ENCODE results near the gene MPPE1.

MPPE1 gene

GRCh38 chr18:11851146-11851805 lies 56.8 kb downstream of the MPPE1 start, which contains the start of gene CHMP1B:
TSS of gene CHMP1B (plus strand) at chr18:11851413. CDS start at chr18:11851512, 99 bp downstream.
- Histone ChIP-seq H3K9ac (ENCODE audit: low read length) (peak within 1 kb of the TSS; percentile 82), H2AFZ (ENCODE audit: low read length) (peak within 1 kb of the TSS; percentile 82), H3K9me2 (ENCODE audit: low read depth, low read length) (no peaks in the 10 kb centered on the region), H3K9me3 (ENCODE audit: low read length) (no peaks in the 10 kb centered on the region), H4K20me1 (ENCODE audit: insufficient read depth, low read length) (no peaks in the 10 kb centered on the region), H3K4me3 (ENCODE audit: low read depth, low read length, poor library complexity, severe bottlenecking) (peak within 1 kb of the TSS; percentile 78), H3K79me2 (ENCODE audit: insufficient read depth, low read length) (peaks cover 12% of the 10 kb centered on the region), H3K36me3 (ENCODE audit: insufficient read depth, low read length) (no peaks in the 10 kb centered on the region), H3K27me3 (ENCODE audit: insufficient read depth, low read length) (no peaks in the 10 kb centered on the region), H3K4me1 (ENCODE audit: insufficient read depth, low read length, severe bottlenecking) (peaks cover 30% of the 10 kb centered on the region), H3K4me2 (ENCODE audit: low read length) (peak within 1 kb of the TSS; percentile 76), H3K27ac (ENCODE audit: low read depth, low read length, poor library complexity, severe bottlenecking) (no peak within 1 kb of the TSS), H3F3A (ENCODE audit: insufficient read depth, low read length) (no peaks in the 10 kb centered on the region)
- TF ChIP-seq EZH2 (IDR thresholded peaks at IDR 0.05; ENCODE audit: borderline replicate concordance, low read length) (no peak), CTCF (IDR thresholded peaks at IDR 0.05; ENCODE audit: low read length) (no peak)

DNA sequence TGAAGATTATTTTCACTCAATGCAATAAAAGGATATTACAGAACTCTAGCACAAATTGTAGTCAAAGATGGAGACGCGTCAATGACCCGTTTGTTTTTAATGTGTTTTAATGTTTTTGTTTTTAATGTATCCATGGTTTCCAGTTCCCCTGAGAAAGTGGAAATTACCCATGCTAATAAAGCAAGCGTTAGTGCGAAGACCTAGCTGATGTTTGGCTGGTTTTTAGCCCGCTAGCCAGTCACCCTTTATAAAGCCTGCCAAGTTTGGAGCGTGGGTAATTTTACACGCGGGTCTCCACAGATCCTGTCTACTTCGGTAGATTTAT lies 57.3 kb downstream of the MPPE1 start:
- Histone ChIP-seq H2AFZ (ENCODE audit: low read length) (peak overlapping the region; percentile 82), H3K27ac (ENCODE audit: low read depth, low read length, poor library complexity, severe bottlenecking) (no peak overlapping the region), H3K4me1 (ENCODE audit: insufficient read depth, low read length, severe bottlenecking) (peaks cover 30% of the 10 kb centered on the region), H3K4me2 (ENCODE audit: low read length) (peak overlapping the region; percentile 76), H3F3A (ENCODE audit: insufficient read depth, low read length) (no peaks in the 10 kb centered on the region), H3K36me3 (ENCODE audit: insufficient read depth, low read length) (no peaks in the 10 kb centered on the region), H3K9me2 (ENCODE audit: low read depth, low read length) (no peaks in the 10 kb centered on the region), H3K9ac (ENCODE audit: low read length) (peak overlapping the region; percentile 82), H3K9me3 (ENCODE audit: low read length) (no peaks in the 10 kb centered on the region), H3K27me3 (ENCODE audit: insufficient read depth, low read length) (no peaks in the 10 kb centered on the region), H4K20me1 (ENCODE audit: insufficient read depth, low read length) (no peaks in the 10 kb centered on the region), H3K4me3 (ENCODE audit: low read depth, low read length, poor library complexity, severe bottlenecking) (peak overlapping the region; percentile 78), H3K79me2 (ENCODE audit: insufficient read depth, low read length) (peaks cover 12% of the 10 kb centered on the region)
- TF ChIP-seq CTCF (IDR thresholded peaks at IDR 0.05; ENCODE audit: low read length), result no peak
- no peak for TF ChIP-seq EZH2 (IDR thresholded peaks at IDR 0.05; ENCODE audit: borderline replicate concordance, low read length)

DNA sequence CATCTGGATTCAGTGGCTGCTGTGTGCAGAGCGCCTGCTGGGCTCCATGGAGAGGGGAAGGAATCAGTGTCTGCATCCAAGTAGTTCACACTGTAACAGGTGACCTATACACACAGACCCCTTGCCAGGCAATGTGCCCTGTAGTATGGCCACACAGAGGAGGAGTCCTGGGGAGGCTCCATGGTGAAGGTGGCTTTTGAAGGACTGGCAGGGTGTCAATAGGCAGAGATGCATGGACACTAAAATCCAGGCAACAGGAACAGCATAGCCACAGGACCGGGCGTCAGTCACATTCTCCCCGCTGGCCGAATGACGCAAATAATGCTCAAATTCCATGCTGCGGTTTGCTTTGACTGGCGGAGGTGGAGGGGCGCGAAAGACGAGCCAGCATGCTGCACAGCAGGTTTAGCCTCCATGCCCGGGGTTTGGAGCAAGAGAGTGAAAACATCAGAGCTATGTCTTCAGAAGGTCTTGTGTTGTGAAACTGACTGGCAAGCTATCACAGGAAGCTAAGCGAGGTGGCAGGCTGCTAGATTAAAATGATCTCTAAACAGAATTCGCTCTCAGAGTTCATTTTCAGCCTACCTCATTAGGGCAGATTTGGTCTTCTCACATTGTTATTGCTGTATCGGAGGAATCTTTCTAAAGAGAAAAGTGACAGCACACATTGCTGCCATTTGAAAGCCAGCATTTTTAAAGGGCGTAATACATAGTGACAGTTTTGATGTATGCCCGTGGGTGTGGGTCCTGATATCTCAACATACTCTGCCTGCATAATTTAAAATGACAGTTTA lies 58.1 kb downstream of the MPPE1 start:
- no peak for TF ChIP-seq CTCF (IDR thresholded peaks at IDR 0.05; ENCODE audit: low read length)
- TF ChIP-seq EZH2 (IDR thresholded peaks at IDR 0.05; ENCODE audit: borderline replicate concordance, low read length), result no peak
- Histone ChIP-seq H4K20me1 (ENCODE audit: insufficient read depth, low read length) (no peaks in the 10 kb centered on the region), H3K9ac (ENCODE audit: low read length) (peak overlapping the region; percentile 82), H2AFZ (ENCODE audit: low read length) (peak overlapping the region; percentile 82), H3K36me3 (ENCODE audit: insufficient read depth, low read length) (no peaks in the 10 kb centered on the region), H3K4me1 (ENCODE audit: insufficient read depth, low read length, severe bottlenecking) (peaks cover 30% of the 10 kb centered on the region), H3F3A (ENCODE audit: insufficient read depth, low read length) (no peaks in the 10 kb centered on the region), H3K9me2 (ENCODE audit: low read depth, low read length) (no peaks in the 10 kb centered on the region), H3K4me2 (ENCODE audit: low read length) (peak overlapping the region; percentile 76), H3K27me3 (ENCODE audit: insufficient read depth, low read length) (no peaks in the 10 kb centered on the region), H3K4me3 (ENCODE audit: low read depth, low read length, poor library complexity, severe bottlenecking) (peak overlapping the region; percentile 78), H3K79me2 (ENCODE audit: insufficient read depth, low read length) (peaks cover 12% of the 10 kb centered on the region), H3K27ac (ENCODE audit: low read depth, low read length, poor library complexity, severe bottlenecking) (no peak overlapping the region), H3K9me3 (ENCODE audit: low read length) (no peaks in the 10 kb centered on the region)

Data from OCI-LY1 (cell line).